Pancreas (tissue), 10 donors: Measurements from ENCODE around the gene SLC25A25. TPM values are rescaled to one million over a fixed set of nuclear protein-coding genes. Genes with fewer than 3 reads are reported as not detected.

Experiments used
- ATAC-seq, 4 donors: fragments of 200-7000 bp; cut with Tn5 transposase; one replicate each; pipeline versions ENCODE4 v1.8.0 to v1.9.1; 2020; ENCODE audit warnings: mild to moderate bottlenecking in 4 of 4, moderate library complexity in 4 of 4
- DNase-seq, 6 donors: peaks; one replicate each; pipeline ENCODE4 v3.0.0-alpha.2; 2020
- FAIRE-seq: peaks from 2 replicates; lab custom pipeline; 2012; peaks lifted over from hg19 to GRCh38; lab: Jason Lieb, UNC
- H3K27ac ChIP-seq, 4 donors: fragments of 200-600 bp; sonication (generic); 1 replicate in 3 of 4; 2 replicates in 1 of 4; pipeline versions ENCODE4 v1.5.0 to v1.8.0; 2020
- H3K27me3 ChIP-seq, 4 donors: fragments of 200-600 bp; one replicate each; pipeline ENCODE4 v1.8.0; 2021
- H3K36me3 ChIP-seq, 3 donors: fragments of 200-600 bp; sonication (generic) in 1 of 3; one replicate each; pipeline versions ENCODE4 v1.5.0 to v1.8.0; 2020 to 2021
- H3K4me1 ChIP-seq, 3 donors: fragments of 200-600 bp; one replicate each; pipeline ENCODE4 v1.8.0; 2021
- H3K4me3 ChIP-seq, 4 donors: fragments of 200-600 bp; sonication (generic) in 2 of 4; one replicate each; pipeline versions ENCODE4 v1.5.0 to v1.8.0; 2020 to 2021
- H3K9me3 ChIP-seq, 4 donors: fragments of 200-600 bp; one replicate each; pipeline ENCODE4 v1.8.0; 2021
- WGBS, 2 donors: extraction: QIAGEN DNeasy Blood & Tissue Kit; methylation state at CpG; one replicate each; pipeline ENCODE4 v1.1.7; 2013; 5-methylcytosine and 5-hydroxymethylcytosine counted together
- intact Hi-C, 3 donors: fragments of 100-400 bp; cut with DNase I; formaldehyde crosslinking; loops; one replicate each; pipeline versions ENCODE4 v1.11.1 to v1.14.2; 2022
- polyA plus RNA-seq, 2 donors: library from polyadenylated mRNA; stranded (reverse); fragments of 200-250 nt; gene quantifications; one replicate each; pipeline ENCODE4 v1.2.3, GENCODE V29; 2013
- total RNA-seq, 6 donors: library from RNA; stranded (reverse); fragmentation: NEBNext Ultra II Directional in 4 of 6; extraction: Animal tissue kit (Norgen Biotek cat#: 25700) in 4 of 6; gene quantifications; one replicate each; pipeline versions ENCODE4 v1.2.1 to v1.2.4, GENCODE V29; 2021 to 2023
- TF ChIP-seq, protein P1 (sequence below), 4 donors: fragments of 200-600 bp; sonication (generic) in 3 of 4; IDR thresholded peaks; one replicate each; pipeline versions ENCODE4 v1.5.0 to v1.8.0; 2021; ENCODE audit warnings: antibody characterized with exemption in 4 of 4
- donor health status: healthy with polysubstance abuse.
- donor health status: DM: no; HTN: no; CAD: no; lungs with moderate emphysema.
- donor health status: DM: no; HTN: no; CAD: no.
- donor health status: control.
- donor health status: control.
- donor health status: Bipolar disorder and iron deficiency.
- donor health status: DM: yes; HTN: yes; CAD: no.
- donor health status: DM: no; HTN: no; CAD: no.
- donor health status: DM: no; HTN: no; CAD: no.
- donor health status: DM: yes; HTN: yes; CAD: no.

The SLC25A25 gene
- total and polyA plus RNA-seq, 8 donors: 6.8 to 134 (median 43.1) TPM

- no peaks in the 10 kb centered on the region for H3K27me3 ChIP-seq
- H3K9me3 ChIP-seq: no peaks in the 10 kb centered on the region
- no peak overlapping the region for H3K27ac ChIP-seq
- TF ChIP-seq, protein P1, sequence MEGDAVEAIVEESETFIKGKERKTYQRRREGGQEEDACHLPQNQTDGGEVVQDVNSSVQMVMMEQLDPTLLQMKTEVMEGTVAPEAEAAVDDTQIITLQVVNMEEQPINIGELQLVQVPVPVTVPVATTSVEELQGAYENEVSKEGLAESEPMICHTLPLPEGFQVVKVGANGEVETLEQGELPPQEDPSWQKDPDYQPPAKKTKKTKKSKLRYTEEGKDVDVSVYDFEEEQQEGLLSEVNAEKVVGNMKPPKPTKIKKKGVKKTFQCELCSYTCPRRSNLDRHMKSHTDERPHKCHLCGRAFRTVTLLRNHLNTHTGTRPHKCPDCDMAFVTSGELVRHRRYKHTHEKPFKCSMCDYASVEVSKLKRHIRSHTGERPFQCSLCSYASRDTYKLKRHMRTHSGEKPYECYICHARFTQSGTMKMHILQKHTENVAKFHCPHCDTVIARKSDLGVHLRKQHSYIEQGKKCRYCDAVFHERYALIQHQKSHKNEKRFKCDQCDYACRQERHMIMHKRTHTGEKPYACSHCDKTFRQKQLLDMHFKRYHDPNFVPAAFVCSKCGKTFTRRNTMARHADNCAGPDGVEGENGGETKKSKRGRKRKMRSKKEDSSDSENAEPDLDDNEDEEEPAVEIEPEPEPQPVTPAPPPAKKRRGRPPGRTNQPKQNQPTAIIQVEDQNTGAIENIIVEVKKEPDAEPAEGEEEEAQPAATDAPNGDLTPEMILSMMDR (IDR thresholded peaks at IDR 0.05): no peak
- peak in 3 of 6 donors; percentile 21 to 48 (median 36) for DNase-seq
- no peaks in the 10 kb centered on the region for H3K36me3 ChIP-seq
- no peak for ATAC-seq
- intact Hi-C loops: no loop called here
- no peak overlapping the region for H3K4me3 ChIP-seq
- no peak for FAIRE-seq
- 78 to 83% methylated on average over 13 of the region's 13 CpGs for WGBS, 2 donors
- H3K4me1 ChIP-seq: peaks cover 11 to 18% (median 12%) of the 10 kb centered on the region in 3 donors
Measured at GRCh38 chr9:128145951-128146351, 77.9 kb downstream of the SLC25A25 start.

- peak in 3 of 6 donors; percentile 16 to 43 (median 38) for DNase-seq
- Histone ChIP-seq H3K4me3 (no peak overlapping the region), H3K36me3 (no peaks in the 10 kb centered on the region), H3K4me1 (peaks cover 11 to 18% (median 12%) of the 10 kb centered on the region in 3 donors), H3K9me3 (no peaks in the 10 kb centered on the region), H3K27me3 (no peaks in the 10 kb centered on the region), H3K27ac (no peak overlapping the region)
- intact Hi-C loops: no loop called here
- no peak for ATAC-seq
- FAIRE-seq: no peak
- 90 to 93% methylated on average over 8 of the region's 8 CpGs for WGBS, 2 donors
- TF ChIP-seq, protein P1 (IDR thresholded peaks at IDR 0.05): no peak
Measured at GRCh38 chr9:128146591-128147120, 78.6 kb downstream of the SLC25A25 start.

GRCh38 chr9:128148509-128149000 lies 80.5 kb downstream of the SLC25A25 start:
- DNase-seq (peak in 3 of 6 donors; percentile 25 to 59 (median 40)), ATAC-seq (peak in 1 of 4 donors; percentile 1), FAIRE-seq (no peak)
- WGBS, 2 donors: 78 to 85% methylated on average over 5 of the region's 5 CpGs
- no peaks in the 10 kb centered on the region for H3K27me3 ChIP-seq
- peak overlapping the region; percentile 60 to 87 (median 71) for H3K27ac ChIP-seq
- TF ChIP-seq, protein P1 (IDR thresholded peaks at IDR 0.05): no peak
- peaks cover 11 to 18% (median 12%) of the 10 kb centered on the region in 3 donors for H3K4me1 ChIP-seq
- H3K4me3 ChIP-seq: no peak overlapping the region
- intact Hi-C loops: no loop called here
- H3K9me3 ChIP-seq: no peaks in the 10 kb centered on the region
- no peaks in the 10 kb centered on the region for H3K36me3 ChIP-seq

- ATAC-seq (peak; percentile 79 to 85 (median 83)), DNase-seq (peak; percentile 65 to 89 (median 76)), FAIRE-seq (no peak)
- TF ChIP-seq, protein P1 (IDR thresholded peaks at IDR 0.05): no peak
- Histone ChIP-seq H3K27ac (peak within 1 kb of the TSS; percentile 60 to 87 (median 71)), H3K4me3 (peak within 1 kb of the TSS in 1 of 4 donors; percentile 12), H3K4me1 (peaks cover 11 to 18% (median 12%) of the 10 kb centered on the region in 3 donors), H3K9me3 (no peaks in the 10 kb centered on the region), H3K36me3 (no peaks in the 10 kb centered on the region), H3K27me3 (no peaks in the 10 kb centered on the region)
- intact Hi-C loops: no loop called here
- WGBS, 2 donors: 33 to 34% methylated on average over 9 of the region's 9 CpGs
Measured at GRCh38 chr9:128149001-128149701, 81.1 kb downstream of the SLC25A25 start, which contains the start of gene LCN2. Gene LCN2, plus strand, starts transcription at chr9:128149453. Its CDS starts 73 bp downstream, at chr9:128149526.
